HCT116 (cell line): Measurements from ENCODE around the gene RFX3.

Source experiments
- CBX3 ChIP-seq: IDR thresholded peaks from 2 replicates; pipeline ENCODE4 v1.6.1; 2012; ENCODE audit warnings: low read depth
- CEBPB ChIP-seq: IDR thresholded peaks from 2 replicates; pipeline ENCODE4 v1.6.1; 2012; ENCODE audit warnings: low read depth
- EZH2 ChIP-seq: fragments of 200-600 bp; sonication (generic); IDR thresholded peaks from 2 replicates; pipeline ENCODE4 v1.6.1; 2017; ENCODE audit warnings: antibody characterized with exemption, mixed run types
- EZH2phosphoT487 ChIP-seq: fragments of 200-600 bp; IDR thresholded peaks from 2 replicates; pipeline ENCODE4 v1.6.1; 2018; ENCODE audit warnings: antibody characterized with exemption, borderline replicate concordance
- POLR2AphosphoS5 ChIP-seq: IDR thresholded peaks from 2 replicates; pipeline ENCODE4 v1.6.1; 2011; ENCODE audit warnings: mild to moderate bottlenecking, low read depth, low read length, moderate library complexity
- RAD21 ChIP-seq: IDR thresholded peaks from 2 replicates; pipeline ENCODE4 v1.6.1; 2012; ENCODE audit warnings: low read depth, mild to moderate bottlenecking
- TCF7L2 ChIP-seq: IDR thresholded peaks from 2 replicates; pipeline ENCODE4 v1.7.0; 2011; ENCODE audit warnings: borderline replicate concordance, inconsistent platforms; ENCODE audit not compliant: insufficient read depth, insufficient read length; ENCODE audit errors: extremely low read depth
- TF ChIP-seq, protein P1 (sequence below), 3 experiments: fragments of 200-600 bp in 1 of 3; sonication (generic) in 1 of 3; IDR thresholded peaks in 2 of 3; conservative IDR thresholded peaks in 1 of 3; 2 replicates each; pipeline ENCODE4 v1.5.1; 2012 to 2017; ENCODE audit warnings: low read depth in 2 of 3, low read length in 2 of 3, antibody characterized with exemption in 1 of 3, borderline replicate concordance in 1 of 3, control low read depth in 1 of 3, mild to moderate bottlenecking in 1 of 3, mixed read lengths in 1 of 3, mixed run types in 1 of 3, moderate library complexity in 1 of 3; ENCODE audit not compliant: insufficient read depth in 1 of 3
- TF ChIP-seq, protein P2 (sequence below): IDR thresholded peaks from 2 replicates; pipeline ENCODE4 v1.6.1; 2012; ENCODE audit warnings: low read depth

DNA sequence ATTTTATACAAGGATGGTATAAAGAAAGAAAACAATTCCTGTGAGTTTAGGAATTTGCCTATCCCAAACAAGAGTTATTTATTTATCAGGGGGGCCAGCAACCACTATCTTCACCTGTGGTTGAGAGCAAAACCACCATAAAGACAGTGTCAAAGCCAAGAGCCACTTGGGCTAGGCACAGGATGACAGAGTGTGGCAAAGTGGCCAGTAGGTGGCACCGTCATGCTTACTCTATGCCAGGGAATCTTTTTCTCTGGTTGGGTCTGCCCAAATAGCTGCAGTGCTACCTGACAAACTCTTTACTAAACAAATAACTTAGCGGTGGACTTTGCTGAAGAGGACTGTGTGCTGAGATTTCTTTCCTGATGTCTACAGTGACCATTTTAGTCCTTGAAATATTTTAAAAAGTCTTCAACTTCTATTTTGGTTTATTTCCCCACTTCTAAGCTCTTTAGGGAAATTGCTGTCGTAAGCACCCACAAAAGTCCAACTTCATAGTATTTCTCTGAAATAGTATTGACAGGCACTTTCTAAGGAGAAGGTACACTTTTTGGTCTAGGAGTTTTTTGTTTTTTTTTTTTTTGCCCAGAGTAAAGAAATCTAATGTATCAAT lies 285.0 kb downstream of the RFX3 start:
- no peak for TF ChIP-seq CEBPB
- TF ChIP-seq, protein P1, sequence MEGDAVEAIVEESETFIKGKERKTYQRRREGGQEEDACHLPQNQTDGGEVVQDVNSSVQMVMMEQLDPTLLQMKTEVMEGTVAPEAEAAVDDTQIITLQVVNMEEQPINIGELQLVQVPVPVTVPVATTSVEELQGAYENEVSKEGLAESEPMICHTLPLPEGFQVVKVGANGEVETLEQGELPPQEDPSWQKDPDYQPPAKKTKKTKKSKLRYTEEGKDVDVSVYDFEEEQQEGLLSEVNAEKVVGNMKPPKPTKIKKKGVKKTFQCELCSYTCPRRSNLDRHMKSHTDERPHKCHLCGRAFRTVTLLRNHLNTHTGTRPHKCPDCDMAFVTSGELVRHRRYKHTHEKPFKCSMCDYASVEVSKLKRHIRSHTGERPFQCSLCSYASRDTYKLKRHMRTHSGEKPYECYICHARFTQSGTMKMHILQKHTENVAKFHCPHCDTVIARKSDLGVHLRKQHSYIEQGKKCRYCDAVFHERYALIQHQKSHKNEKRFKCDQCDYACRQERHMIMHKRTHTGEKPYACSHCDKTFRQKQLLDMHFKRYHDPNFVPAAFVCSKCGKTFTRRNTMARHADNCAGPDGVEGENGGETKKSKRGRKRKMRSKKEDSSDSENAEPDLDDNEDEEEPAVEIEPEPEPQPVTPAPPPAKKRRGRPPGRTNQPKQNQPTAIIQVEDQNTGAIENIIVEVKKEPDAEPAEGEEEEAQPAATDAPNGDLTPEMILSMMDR (IDR thresholded peaks at IDR 0.05 in 2 of 3, conservative IDR thresholded peaks at IDR 0.05 in 1 of 3; ENCODE audit: borderline replicate concordance in 1 of 3, insufficient read depth in 1 of 3, low read depth in 2 of 3, low read length in 2 of 3), result peak; percentile 43 to 86 (median 81); a peak in 5 of 6 replicates
- TF ChIP-seq CBX3, result no peak
- TF ChIP-seq EZH2phosphoT487, result no peak
- peak; percentile 64 for TF ChIP-seq RAD21
- no peak for TF ChIP-seq POLR2AphosphoS5
- no peak for TF ChIP-seq EZH2
- no peak for TF ChIP-seq TCF7L2
- TF ChIP-seq, protein P2, sequence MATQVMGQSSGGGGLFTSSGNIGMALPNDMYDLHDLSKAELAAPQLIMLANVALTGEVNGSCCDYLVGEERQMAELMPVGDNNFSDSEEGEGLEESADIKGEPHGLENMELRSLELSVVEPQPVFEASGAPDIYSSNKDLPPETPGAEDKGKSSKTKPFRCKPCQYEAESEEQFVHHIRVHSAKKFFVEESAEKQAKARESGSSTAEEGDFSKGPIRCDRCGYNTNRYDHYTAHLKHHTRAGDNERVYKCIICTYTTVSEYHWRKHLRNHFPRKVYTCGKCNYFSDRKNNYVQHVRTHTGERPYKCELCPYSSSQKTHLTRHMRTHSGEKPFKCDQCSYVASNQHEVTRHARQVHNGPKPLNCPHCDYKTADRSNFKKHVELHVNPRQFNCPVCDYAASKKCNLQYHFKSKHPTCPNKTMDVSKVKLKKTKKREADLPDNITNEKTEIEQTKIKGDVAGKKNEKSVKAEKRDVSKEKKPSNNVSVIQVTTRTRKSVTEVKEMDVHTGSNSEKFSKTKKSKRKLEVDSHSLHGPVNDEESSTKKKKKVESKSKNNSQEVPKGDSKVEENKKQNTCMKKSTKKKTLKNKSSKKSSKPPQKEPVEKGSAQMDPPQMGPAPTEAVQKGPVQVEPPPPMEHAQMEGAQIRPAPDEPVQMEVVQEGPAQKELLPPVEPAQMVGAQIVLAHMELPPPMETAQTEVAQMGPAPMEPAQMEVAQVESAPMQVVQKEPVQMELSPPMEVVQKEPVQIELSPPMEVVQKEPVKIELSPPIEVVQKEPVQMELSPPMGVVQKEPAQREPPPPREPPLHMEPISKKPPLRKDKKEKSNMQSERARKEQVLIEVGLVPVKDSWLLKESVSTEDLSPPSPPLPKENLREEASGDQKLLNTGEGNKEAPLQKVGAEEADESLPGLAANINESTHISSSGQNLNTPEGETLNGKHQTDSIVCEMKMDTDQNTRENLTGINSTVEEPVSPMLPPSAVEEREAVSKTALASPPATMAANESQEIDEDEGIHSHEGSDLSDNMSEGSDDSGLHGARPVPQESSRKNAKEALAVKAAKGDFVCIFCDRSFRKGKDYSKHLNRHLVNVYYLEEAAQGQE, result no peak
